ENCODE measurements around the gene GPC1.

GPC1 gene

DNA sequence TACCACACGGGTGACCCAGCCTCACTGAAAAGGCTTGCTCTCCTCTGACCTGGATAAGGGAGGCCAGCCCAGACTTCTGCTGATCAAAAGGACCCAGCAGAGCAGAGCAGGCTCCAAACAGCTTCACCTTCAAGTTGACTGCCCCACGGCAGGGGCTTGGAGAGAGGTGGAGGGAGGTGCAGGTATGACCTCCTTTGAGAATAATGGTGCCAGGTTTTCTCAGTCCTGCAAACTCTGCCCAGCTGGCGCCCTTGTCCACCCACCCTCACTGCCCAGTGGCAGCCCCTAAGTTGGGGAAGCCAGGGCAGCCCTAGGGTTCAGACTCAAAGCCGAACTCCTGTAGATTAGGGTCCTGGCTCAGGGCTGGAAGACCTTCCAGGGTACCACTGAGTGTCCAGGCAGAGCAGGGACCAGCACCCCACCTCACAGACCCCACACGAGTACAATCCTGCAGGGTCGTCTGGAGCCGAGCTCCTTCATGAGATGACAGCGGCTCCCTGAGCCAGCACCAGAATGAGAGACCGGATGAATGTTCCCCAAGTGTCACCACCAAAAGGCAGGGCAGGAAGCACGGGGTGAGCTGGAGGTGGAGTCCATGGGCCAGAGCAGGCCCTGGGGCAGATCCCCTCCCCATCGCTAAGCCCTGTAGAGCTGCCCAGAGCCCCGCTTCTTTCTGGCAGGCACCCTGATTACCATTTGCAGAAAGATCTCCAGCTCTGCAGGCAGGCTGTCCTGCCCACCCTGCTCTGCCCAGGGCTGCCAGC, 3.6 kb upstream of the GPC1 start:
- no peak for DNase-seq

DNA sequence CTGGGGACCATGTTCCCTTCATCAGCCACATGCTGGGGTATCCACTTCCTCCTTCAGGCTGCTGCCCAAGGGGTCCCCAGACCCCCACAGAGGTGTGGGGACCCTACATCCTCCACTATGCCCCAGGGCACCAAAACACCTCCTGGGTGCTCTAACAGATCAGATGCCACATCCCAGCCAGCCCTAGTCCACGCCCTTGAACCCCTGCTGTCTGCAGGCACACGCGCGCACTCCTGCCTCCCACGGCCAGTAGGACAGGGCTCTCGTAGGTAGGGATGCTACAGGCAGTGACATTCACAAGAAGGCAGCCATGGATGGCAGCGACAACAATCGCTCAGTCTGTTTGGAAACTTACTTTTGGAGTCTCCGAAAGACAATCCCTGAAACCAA, 3.0 kb upstream of the GPC1 start:
- DNase-seq = no peak

DNA sequence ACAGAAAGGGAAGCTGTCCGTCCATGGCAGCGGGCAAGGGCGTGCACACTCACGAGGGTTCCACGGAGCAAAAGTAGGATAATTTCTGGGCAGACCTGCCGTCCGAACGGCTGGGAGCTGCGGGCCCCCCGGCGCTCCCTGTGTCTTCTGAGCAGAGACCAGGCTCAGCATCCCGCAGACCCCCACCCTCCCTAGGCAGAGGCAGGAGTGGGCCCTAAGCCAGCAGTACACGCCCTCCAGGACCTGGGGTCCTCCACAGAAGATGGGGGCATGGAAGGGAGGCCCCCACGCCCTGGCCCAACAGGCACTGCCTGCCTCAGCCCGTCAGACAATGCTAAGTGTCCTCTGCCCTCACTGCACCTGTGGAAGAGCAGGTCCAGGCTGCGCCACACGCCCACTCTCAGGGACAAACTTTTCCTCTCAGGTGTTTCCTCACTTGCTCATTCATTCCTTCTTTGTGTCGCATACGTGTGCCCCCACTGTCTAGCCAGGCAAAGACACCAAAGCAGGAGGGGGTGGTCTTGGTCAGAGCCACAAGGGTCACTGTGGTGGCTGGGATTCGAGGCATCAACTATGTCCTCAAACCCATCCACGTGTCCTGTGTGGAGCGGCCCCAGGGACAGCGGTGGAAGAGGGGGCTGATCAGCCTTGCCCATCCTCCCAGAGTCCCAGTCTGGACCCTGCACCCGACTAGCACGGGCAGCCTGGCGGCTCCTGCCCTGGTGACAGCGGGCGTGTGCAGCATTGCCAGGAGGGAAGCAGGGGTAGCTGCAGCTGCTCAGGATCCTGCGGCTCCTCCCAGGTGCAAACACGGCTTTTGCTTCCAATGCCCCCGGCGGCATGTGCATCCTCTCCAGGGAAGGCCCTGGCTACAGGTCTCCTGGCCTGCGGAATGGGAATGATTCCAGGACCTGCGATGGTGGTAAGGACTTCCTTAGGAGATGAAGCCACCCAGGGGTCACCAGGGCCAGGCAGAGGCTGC, 2.4 kb upstream of the GPC1 start:
- no peak for DNase-seq

DNA sequence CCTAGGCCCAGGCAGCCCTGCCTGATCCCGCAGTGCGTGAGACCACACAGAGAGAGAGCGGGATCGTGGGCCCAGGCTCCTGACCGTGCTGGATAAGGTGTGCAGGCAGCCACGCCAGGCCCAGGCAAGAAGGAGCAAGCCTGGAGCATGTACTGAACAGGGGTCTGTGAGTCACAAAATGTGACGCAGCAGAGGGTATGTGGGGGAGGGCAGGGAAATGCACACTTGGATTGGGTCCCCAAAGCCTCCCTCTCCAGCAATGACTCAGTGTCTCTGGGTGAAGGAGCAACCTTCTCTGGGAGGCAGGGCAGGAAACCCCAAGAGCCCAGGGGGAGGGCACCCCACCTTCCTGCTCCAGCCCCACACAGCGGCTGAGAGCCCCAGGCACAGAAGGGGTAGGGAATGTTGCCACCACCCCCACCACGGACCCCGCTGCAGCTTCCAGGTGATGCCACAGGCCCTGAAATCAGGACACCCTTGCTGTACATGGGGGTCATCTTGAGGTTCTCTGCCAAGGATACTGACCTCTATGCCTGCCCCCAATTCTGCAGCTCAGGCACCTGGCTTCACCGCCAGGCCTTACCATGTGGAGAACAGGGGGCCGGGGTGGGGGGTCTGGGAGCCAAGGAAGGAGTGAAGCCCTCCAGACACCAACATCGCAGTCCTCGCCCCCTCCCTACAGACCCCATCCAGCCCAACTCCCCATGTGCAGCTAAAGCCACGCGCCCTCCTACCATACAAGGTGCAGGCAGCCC, 1.3 kb upstream of the GPC1 start:
- DNase-seq = no peak

DNA sequence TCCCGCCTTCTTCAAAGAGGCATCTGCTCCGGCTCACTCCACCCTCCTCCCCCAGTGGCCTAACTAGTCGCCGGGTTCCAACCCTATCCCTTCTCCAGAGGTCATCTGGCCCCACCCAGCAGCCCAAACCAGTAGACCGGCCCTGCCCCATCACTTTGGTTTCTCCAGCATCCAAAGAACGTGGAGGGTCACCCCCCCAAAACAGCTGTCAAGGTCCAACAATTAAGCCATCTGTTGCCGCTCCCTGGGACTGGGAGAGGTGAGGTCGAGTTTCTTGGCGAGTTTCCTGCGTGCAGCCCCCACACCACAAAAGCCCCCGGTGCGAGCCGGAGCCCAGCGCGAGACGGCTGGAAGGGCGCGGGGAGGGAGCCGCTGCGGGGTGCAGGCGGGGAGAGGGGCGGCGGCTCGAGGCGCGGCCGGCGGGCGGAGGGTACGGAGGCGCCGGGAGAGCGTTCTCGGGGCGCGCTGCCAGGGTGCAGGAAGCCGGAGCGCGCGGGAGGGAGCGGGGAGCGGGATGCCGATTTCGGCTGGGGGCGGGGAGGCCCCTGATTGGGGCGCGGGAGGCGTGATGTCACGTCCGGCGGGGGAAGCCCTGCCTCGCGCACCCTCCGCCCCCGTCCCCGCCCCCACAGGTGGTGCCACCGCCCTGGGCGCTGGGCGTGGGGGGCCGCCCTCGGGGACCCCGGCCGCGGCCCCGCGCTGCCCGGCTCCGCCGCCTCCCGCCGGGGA, 571 bp upstream of the GPC1 start:
- DNase-seq = peak; percentile 52 to 92

DNA sequence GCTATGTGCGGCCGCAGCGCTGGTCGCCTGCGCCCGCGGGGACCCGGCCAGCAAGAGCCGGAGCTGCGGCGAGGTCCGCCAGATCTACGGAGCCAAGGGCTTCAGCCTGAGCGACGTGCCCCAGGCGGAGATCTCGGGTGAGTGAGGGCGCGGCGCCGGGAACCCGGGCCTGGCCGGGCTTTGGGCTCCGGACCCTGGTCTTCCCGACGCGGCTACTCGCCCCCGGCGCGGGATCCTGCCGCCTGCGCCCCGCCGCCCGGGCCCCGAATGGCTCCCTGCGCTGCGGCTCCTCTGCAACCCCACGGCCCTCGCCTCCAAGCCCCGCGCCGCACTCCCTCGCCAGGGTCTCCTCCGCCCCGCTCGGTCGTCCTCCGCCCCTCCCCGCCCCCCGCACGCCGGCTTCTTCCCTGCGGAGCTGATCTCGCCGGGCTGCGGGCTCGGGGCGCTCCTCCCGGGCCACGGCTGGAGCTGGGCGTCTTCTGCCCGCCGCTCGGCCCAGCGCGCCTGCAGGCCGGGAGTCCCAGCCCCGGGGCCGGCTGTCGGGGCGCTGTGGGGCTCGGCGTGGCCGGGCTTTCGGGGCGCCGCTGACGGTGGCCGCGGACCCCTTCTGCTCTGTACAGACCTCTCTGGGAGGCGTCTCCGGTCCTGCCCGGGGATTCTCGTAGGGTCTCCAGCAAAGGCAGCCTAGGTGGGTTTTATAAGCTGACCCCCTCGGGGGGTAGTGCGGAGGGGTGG, 652 bp downstream of the GPC1 start:
- no peak for DNase-seq

DNA sequence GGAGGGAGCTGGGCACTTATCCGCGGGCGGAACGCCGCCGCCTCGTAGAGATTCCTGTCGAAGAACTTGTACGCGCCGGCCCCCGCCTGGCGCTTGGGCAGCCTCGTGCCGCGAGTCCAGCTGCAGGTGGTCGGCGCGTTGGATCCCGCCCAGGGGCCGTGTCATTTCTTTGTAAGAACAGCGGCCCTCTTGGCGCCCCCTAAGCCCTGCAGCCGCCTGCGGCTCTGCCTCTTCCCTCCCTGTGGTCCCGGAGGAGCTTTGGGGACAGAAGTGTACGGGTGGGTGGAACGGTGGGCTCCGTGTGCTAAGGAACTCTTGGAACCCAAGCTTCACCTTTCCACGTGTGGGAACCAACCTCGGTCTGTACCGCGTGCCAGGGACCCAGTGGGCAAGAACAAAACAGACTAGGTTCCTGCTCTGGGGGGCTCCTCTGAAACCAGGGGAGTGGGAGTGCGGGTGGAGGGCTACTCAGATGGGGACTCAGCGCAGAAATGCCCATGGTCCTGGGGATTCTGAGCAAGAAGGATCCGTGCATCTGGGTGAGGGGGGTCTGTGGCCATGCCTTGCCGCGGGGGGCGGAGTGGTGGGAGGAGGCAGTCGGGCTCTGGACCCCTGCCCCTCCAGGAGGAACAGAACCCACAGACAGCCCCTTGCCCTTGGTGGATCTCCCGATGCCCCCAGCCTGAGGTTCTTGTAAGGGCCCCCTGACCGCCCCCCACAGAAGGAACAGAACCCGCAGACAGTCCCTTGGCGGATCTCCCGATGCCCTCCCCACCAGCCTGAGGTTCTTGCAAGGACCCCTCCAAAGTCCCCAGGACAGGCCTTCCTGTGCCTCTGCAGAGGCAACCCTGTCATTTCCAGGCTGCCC, 1.5 kb downstream of the GPC1 start:
- peak in 1 of 2 experiments; percentile 8 for DNase-seq

DNA sequence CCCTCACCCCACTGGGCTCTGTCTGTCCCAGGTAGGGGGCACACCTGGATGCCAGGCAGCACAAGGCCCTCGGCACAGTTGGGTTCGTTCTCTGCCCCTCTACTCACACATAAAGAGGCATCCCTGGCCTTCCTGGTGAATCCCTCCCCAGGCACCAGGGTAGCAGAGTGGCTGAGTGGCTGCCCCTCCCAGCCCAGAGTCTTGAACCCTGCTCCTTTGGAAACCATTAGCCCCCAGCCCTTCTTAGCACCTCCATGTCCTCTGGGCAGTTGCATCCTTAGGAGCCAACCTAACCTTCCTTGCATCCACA, 2.0 kb downstream of the GPC1 start:
- DNase-seq = no peak

DNA sequence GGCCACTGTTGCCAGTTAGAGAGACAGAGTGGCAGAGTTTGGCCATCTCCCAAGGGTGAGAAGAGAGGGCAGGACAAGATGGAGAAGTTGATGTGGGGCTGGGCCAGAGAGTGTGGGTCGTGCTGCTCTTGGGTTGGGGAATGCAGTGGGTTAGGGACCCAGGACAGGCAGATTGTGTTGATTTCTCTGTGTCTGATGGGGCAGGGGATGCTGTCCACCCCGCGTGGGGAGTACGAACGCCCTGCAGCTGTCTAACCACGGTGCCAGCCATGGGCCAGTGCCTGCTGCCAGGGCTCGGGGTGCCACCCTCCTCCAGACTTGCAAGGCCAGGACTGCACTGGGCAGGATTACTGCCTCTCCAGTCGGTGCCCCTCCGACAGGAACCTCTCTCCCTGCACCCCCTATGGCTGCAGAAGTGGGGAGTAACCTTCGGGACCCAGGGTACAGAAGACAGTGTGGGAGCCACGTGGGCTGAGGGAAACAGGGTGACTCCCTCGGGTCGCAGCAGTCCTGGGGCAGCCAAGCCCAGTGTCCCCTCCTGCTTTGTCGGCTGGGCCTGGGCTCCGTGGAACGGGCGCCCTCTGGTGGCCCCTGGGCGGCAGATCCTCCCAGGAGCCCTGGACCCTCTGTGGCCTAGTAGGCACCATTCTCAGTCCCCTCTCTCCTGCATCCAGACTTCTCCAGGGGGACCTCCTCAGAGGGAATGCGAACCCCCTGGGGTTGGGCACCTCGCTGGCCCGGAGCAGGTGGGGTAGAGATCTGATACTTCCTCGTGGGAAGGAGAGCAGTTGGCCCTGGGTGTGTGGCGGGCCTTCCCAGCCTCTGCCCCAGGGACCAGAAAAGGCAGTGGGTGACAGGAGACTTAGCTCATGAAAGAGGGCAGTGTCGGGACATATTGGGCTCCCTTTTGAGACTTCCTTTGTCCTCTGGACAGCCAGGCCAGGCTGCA, 2.7 kb downstream of the GPC1 start:
- peak; percentile 29 to 63 for DNase-seq

DNA sequence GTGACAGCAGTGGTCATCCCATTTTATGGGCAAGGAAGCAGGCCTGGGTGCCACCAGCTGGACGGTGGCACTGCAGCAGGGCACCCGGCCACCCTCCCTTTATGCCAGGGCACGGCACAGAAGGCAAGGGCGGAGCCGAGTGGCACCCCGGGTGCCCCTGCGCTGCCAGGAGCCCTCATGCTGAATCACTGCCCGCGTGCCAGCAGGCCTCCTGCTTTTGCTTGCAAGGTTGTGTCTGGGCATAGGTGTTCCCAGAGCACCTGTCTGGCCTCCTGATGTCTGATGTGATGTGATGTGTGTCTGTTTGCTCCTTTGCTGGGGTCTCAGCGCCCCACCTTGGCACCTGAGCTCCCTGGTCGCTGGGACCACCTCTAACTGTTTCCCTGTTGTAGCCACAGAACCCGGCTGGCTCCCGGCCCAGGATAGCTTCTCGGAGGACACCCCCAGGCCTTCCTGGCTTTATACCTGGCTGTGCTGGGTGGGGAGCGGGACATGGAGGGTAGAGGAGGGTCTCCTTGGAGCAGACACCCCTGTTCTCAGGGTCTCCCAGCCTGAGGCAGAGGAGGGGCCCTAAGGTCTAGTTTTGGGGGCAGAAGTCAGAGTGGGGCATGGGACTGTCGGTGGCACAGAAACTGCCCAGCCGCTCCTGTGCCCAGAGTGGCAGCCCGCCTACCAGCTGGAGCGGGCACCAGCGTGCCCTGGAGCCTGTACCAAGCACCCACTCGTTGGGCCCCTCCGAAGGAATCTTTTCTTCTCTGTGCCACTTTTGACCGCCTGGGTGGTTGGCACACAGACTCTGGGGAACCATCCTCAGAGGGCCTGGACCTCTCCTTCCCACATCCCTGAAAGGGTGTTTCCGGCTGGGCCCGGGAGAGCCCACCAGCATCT, 3.6 kb downstream of the GPC1 start:
- no peak for DNase-seq

DNA sequence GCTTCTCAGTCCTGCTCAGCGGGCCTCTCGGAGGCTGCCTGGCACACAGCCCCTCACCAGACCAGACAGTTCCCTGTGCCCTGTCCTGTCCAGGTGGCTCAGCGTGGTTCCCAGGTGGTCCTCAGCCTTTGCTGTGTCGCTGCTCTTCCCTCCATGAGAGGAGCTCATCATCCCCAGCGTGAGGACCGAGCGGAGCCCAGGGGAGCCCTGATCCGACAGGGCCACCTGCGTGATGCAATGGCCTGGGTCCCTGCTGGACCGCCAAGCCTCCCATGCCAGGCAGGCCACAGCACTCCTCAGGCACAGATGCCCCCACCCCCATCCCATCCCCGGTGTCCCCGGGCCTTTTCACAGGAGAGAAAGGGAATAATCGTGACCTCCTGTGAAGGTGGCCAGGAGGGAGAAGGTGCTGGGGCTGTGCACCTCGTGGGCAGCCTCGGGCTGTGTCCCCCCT, 4.3 kb downstream of the GPC1 start:
- no peak for DNase-seq

DNA sequence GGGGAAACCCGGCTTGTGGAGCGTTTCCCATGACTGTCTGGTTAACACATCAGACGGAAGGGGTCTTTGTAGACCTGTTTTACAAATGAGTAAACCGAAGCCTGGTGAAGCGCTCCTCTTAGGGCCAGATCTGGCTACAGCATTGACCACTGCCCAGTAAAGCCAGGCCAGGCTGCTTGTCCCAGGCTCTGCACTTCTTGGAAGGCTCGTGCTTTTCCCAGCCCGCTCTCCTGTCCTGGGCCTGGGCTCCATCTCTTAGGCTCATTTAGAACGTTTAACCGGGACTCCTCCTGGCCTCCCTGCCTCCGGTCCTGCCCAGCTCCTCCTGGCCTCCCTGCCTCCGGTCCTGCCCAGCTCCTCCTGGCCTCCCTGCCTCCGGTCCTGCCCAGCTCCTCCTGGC, 4.8 kb downstream of the GPC1 start:
- no peak for DNase-seq

DNA sequence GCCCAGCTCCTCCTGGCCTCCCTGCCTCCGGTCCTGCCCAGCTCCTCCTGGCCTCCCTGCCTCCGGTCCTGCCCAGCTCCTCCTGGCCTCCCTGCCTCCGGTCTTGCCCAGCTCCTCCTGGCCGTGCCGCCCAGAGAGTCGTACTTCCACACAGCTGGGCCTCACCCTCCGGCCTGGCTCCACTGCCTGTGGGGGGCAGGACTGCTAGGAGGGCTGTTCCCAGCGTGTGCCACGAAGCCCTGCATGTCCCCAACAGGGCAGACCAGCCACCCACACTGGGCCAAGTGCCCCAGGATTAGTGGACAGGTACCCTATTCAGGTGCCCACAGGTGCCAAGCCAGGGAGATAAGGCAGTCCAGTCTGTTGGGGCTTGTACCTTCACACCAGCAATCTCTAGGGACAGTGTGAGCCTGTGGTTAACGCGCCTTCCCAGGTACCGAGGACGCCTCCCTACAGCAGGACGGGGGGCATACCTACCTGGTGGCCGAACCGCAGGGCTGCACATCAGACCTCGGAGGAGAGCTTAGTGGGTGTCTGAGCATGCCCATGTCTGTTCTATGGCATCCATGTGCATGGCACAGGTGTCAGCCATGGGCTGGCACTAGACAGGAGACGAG, 5.3 kb downstream of the GPC1 start:
- no peak for DNase-seq

DNA sequence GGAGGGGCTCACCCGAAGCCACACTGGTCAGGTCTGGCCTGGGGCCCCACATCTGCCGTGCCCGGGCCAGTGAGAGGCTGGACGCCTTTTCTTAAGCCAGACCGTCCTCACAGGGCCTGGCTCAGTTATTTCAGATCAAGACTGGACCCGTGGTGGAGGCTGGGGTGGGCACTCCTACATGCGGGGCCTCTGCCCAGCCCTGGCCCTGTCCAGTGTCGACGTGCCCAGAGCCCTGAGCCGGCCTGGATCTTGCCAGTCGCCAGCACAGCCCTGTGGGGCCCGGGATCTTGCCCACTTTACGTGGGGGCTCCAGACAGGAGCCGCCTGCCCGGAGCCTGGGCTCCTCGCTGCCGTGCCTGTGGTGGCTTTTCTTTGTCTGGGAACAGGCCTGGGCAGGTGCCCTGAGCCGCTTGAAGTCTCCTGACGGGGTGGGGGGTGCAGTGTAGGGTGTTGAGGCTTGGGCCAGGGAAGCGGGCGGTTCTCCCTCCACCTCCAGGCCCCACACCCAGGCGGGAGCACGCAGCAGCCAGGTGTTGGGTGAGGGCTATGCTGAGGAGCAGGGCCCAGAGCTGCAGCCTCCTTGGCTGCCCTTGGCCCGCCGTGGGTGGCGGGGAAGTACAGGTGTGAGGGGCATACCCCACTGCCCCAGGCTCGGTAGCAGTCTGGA, 6.0 kb downstream of the GPC1 start:
- DNase-seq = no peak

DNA sequence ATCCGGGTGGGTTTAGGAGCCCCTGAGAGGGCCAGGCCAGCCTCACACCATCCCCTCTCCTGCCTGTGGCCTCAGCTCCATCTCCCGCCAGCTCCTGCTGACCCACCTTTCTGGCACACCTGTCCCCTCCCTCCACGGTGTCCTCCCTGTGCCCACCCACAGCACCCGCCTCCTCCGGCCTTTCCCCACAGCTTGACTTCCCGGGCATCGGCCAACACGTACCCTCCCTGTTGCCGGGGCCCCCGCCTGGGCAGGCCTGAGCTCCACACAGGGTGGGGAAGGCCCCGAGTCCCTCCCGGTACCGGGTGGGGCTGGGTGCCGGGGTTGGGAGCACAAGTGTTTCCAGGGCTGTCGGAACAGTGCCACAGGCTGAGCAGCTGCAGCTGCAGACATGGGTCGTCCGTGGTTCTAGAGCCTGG, 6.5 kb downstream of the GPC1 start:
- no peak for DNase-seq

DNA sequence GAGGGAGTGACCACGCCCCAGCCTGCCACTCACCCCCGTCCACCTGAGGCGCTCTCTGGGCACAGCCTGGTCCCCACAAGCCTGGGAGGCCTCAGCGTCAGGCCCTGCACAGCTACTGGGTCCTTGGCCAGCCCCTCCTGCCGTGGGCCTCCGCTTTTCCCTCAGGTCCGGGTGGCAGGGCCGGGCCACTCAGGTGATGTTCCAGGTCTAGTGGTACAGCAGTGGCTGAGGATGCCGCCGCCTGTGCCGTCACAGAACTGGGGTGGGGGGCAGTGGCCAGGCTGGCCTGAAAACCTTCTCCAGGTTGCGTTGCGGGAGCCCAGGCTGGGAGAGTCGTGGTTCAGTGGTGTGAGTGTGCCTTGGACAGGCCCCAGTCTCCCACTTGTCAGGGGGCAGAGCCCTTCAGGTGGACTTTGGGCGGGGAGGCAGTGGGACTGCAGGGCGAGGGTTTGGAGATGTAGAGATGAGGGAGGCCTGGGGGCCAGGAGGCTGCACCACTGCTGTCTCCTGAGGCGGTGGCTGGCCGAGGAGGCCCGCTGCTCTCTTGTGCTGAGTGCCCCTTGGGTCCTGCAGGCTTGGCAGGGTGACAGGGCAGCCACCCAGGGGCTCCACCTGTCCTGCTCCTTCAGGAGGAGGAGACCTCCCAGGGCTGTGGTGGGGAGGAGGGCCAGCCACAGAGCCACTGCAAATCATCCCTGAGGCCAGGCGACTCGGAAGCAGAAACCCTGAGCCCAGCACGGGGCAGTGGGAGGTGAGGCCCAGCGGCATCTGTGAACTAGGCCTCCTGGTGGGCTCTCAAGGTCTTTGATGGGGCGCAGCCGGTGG, 7.6 kb downstream of the GPC1 start:
- no peak for DNase-seq

DNA sequence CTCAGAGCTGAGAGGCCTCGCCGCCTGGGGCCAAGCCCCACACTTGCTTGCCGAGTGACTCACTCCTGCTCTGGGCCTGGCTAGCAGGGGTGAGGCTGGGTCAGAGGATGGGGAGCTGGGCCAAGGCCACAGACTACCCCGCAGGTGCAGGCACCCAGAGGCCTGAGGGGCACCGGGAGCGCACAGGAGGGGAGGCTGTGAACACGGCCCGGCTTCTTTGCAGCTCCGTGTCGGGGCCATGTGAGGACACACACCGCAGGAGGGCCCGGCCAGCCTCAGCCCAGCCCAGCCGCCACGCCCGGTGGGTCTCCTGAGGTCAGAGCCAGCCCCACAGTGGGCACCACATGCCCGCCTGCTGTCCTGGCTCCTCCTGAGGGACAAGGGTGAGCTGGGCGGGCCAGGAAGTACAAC, 8.4 kb downstream of the GPC1 start:
- DNase-seq = no peak

Measured in NCI-H446 (cell line).